GM06990 (cell line): ENCODE data around the gene GRAMD2B.

Source experiments
- DNase-seq: peaks from one replicate; pipeline ENCODE4 v3.0.0-alpha.2; 2011; ENCODE audit not compliant: insufficient read length; ENCODE audit errors: extremely low read depth
- H3K27me3 ChIP-seq: replicated peaks from 2 replicates; pipeline ENCODE4 v1.6.0; 2011; ENCODE audit warnings: low read length; ENCODE audit not compliant: control insufficient read depth, insufficient read depth
- H3K36me3 ChIP-seq: 2 replicates; pipeline ENCODE4 v1.5.1; 2011; ENCODE audit warnings: low read length; ENCODE audit not compliant: control insufficient read depth, insufficient read depth
- H3K4me3 ChIP-seq: replicated peaks from 2 replicates; pipeline ENCODE4 v1.5.1; 2011; ENCODE audit warnings: low read depth, mild to moderate bottlenecking, control low read depth, low read length
- TF ChIP-seq, protein P1 (sequence below): IDR thresholded peaks from 2 replicates; pipeline ENCODE4 v1.5.1; 2011; ENCODE audit warnings: low read length, control low read depth, mild to moderate bottlenecking, inconsistent platforms; ENCODE audit not compliant: insufficient read depth, poor library complexity, severe bottlenecking

Gene GRAMD2B

DNA sequence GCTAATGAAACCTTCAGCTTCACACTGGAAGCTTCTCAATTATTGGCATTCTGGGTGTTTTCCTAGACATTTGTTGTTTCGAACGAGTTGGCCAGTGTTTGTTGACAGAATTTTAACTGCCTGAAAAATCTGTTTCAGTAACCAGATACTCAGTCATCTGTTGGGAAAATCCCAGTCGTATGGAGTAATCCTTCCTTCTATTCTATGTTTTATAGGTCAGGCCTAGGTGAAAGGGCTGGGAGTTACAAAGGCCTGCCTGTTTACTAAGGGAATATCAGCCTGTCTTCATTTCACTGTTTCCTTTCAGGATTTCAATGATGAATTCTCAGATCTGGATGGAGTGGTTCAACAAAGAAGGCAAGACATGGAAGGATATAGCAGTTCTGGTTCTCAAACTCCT lies 59.9 kb downstream of the GRAMD2B start:
- H3K36me3 ChIP-seq = peaks cover 2% of the 10 kb centered on the region
- DNase-seq = no peak

GRCh38 chr5:126484253-126484652 lies 61.0 kb downstream of the GRAMD2B start:
- no peak for DNase-seq
- H3K4me3 ChIP-seq = no peak overlapping the region
- TF ChIP-seq, protein P1, sequence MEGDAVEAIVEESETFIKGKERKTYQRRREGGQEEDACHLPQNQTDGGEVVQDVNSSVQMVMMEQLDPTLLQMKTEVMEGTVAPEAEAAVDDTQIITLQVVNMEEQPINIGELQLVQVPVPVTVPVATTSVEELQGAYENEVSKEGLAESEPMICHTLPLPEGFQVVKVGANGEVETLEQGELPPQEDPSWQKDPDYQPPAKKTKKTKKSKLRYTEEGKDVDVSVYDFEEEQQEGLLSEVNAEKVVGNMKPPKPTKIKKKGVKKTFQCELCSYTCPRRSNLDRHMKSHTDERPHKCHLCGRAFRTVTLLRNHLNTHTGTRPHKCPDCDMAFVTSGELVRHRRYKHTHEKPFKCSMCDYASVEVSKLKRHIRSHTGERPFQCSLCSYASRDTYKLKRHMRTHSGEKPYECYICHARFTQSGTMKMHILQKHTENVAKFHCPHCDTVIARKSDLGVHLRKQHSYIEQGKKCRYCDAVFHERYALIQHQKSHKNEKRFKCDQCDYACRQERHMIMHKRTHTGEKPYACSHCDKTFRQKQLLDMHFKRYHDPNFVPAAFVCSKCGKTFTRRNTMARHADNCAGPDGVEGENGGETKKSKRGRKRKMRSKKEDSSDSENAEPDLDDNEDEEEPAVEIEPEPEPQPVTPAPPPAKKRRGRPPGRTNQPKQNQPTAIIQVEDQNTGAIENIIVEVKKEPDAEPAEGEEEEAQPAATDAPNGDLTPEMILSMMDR = no peak
- H3K36me3 ChIP-seq = peaks cover 2% of the 10 kb centered on the region
- no peaks in the 10 kb centered on the region for H3K27me3 ChIP-seq

More for the DNA sequence above, 59.9 kb downstream of the GRAMD2B start:
- TF ChIP-seq, protein P1 = no peak
- Histone ChIP-seq H3K27me3 (no peaks in the 10 kb centered on the region), H3K4me3 (no peak overlapping the region)

DNA sequence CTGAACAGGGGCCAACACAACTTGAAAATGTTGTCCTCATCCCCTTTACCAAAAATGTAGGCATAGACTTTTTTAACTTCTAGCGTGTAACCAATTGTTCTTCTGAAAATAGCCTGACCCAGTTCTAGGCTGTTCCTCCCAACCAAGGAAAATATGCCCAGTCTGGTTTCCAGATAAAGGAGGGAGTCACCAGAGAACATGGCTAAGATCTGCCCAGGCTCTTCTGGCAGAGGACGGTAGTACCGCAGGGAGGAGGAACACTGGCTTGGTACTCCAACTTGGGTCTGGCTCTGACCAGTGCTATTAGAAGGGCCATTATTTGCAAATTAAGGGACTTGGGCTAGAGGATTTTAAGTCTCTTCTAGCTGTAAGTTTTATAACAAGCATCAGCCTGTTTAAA lies 63.1 kb downstream of the GRAMD2B start:
- H3K4me3 ChIP-seq = no peak overlapping the region
- no peaks in the 10 kb centered on the region for H3K27me3 ChIP-seq
- DNase-seq = no peak
- H3K36me3 ChIP-seq = peaks cover 6% of the 10 kb centered on the region
- TF ChIP-seq, protein P1 = no peak

DNA sequence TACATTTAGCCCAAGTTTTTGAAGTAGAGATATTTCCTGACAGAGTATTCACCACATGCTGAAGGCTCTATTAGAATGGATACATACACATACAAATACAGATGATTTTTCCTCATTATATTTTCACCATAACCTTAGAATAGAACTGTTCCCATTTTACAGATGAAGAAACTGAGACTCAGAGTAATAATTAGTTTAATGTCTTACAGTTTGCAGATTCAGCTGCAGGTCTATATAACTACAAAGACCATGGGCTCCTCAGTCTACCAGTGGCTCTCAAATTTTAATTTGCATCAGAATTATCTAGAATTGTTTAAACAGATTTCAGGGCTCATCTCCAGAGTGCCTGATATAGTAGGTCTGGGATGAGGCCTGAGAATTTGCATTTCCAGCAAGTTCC lies 64.4 kb downstream of the GRAMD2B start:
- Histone ChIP-seq H3K36me3 (peaks cover 6% of the 10 kb centered on the region), H3K4me3 (no peak overlapping the region), H3K27me3 (no peaks in the 10 kb centered on the region)
- DNase-seq = no peak
- TF ChIP-seq, protein P1 = no peak

DNA sequence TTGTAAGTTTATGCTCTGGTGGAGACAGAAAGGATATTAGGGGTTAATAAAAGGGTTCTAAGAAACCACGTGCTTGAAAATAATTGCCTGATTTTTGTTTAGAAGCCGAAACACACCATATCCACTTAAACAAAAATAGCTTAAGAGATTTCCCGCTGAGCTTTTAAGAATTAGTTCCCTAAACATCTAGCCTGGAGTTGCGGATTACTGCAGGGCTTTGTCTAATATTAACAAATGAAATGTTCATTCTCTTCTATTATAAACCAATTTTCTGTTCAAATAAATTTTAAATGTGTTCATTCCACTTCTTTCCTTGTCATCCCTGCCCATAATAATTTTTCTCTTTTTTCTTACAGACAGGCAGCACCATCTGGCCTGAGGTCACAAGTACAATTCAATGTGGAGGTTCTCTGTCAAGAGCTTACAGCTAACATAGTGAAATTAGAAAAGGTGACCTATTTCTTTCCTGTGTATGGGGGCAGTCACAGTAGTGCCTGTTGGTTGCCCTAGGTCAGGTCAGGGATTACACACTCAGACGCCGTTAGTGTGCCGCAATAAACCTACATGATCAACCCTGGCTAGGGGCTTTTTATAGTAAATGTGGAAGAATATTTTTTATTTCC lies 65.3 kb downstream of the GRAMD2B start:
- Histone ChIP-seq H3K4me3 (no peak overlapping the region), H3K36me3 (peaks cover 6% of the 10 kb centered on the region), H3K27me3 (no peaks in the 10 kb centered on the region)
- TF ChIP-seq, protein P1 = no peak
- no peak for DNase-seq
